SK-N-SH treated with all-trans-retinoic acid at 6 μM for 48 hours (cell line): ENCODE measurements around the gene IL1RN.
"Not testable (repeated sequence)": the region's sequence is repeated elsewhere in the genome, so short reads cannot be mapped to it uniquely, and the experiment has no call there.

Source experiments
- ATAC-seq: fragments of 200-7000 bp; cut with Tn5 transposase; 3 replicates; pipeline ENCODE4 v1.9.1; 2020; ENCODE audit warnings: mild to moderate bottlenecking, moderate library complexity
- ARNTL ChIP-seq: fragments of 450-650 bp; formaldehyde crosslinking; IDR thresholded peaks from 2 replicates; pipeline ENCODE4 v1.5.0; 2020; ENCODE audit warnings: low read depth, mild to moderate bottlenecking, moderate library complexity, borderline replicate concordance
- BACH2 ChIP-seq: fragments of 250-450 bp; sonication (Bioruptor Pico); IDR thresholded peaks from 2 replicates; pipeline ENCODE4 v1.9.0; 2021; ENCODE audit warnings: mild to moderate bottlenecking, borderline replicate concordance
- CSDC2 ChIP-seq: fragments of 250-450 bp; sonication (Bioruptor Pico); IDR thresholded peaks from 2 replicates; pipeline ENCODE4 v1.5.0; 2020; ENCODE audit warnings: mild to moderate bottlenecking, moderate library complexity
- ESRRG ChIP-seq: fragments of 250-450 bp; sonication (Bioruptor Pico); IDR thresholded peaks from 2 replicates; pipeline ENCODE4 v1.6.1; 2021; ENCODE audit warnings: mild to moderate bottlenecking
- ISL1 ChIP-seq: fragments of 250-450 bp; sonication (Bioruptor Pico); IDR thresholded peaks from 2 replicates; pipeline ENCODE4 v2.1.2; 2022; ENCODE audit warnings: mild to moderate bottlenecking, moderate library complexity
- OSR1 ChIP-seq: fragments of 250-450 bp; sonication (Bioruptor Pico); IDR thresholded peaks from 2 replicates; pipeline ENCODE4 v1.8.0; 2022; ENCODE audit warnings: moderate library complexity, mild to moderate bottlenecking, inconsistent platforms
- SNAI2 ChIP-seq: fragments of 250-450 bp; sonication (Bioruptor Pico); IDR thresholded peaks from 2 replicates; pipeline ENCODE4 v1.5.0; 2020; ENCODE audit warnings: mild to moderate bottlenecking, moderate library complexity
- TCF4 ChIP-seq: fragments of 250-450 bp; sonication (Bioruptor Pico); IDR thresholded peaks from 2 replicates; pipeline ENCODE4 v1.8.0; 2021; ENCODE audit warnings: mild to moderate bottlenecking, moderate library complexity, borderline replicate concordance
- TOX ChIP-seq: fragments of 250-450 bp; sonication (Bioruptor Pico); IDR thresholded peaks from 2 replicates; pipeline ENCODE4 v1.8.0; 2021; ENCODE audit warnings: mild to moderate bottlenecking, moderate library complexity, borderline replicate concordance
- ZC3H10 ChIP-seq: fragments of 250-450 bp; sonication (Bioruptor Pico); IDR thresholded peaks from 2 replicates; pipeline ENCODE4 v1.5.1; 2021; ENCODE audit warnings: mild to moderate bottlenecking, moderate library complexity
- ZFP3 ChIP-seq: fragments of 250-450 bp; sonication (Bioruptor Pico); IDR thresholded peaks from 2 replicates; pipeline ENCODE4 v1.5.0; 2020; ENCODE audit warnings: mild to moderate bottlenecking, moderate library complexity
- ZFP30 ChIP-seq: fragments of 450-650 bp; formaldehyde crosslinking; IDR thresholded peaks from 2 replicates; pipeline ENCODE4 v1.5.0; 2022; ENCODE audit warnings: mild to moderate bottlenecking, moderate library complexity
- ZNF565 ChIP-seq: fragments of 450-650 bp; formaldehyde crosslinking; conservative IDR thresholded peaks from 2 replicates; pipeline ENCODE4 v1.5.0; 2020; ENCODE audit warnings: low read depth, mild to moderate bottlenecking, moderate library complexity
- ZNF70 ChIP-seq: fragments of 450-650 bp; formaldehyde crosslinking; IDR thresholded peaks from 2 replicates; pipeline ENCODE4 v1.5.0; 2020; ENCODE audit warnings: mild to moderate bottlenecking, moderate library complexity
- ZNF8 ChIP-seq: fragments of 450-650 bp; formaldehyde crosslinking; IDR thresholded peaks from 2 replicates; pipeline ENCODE4 v1.5.0; 2020; ENCODE audit warnings: mild to moderate bottlenecking, moderate library complexity
- TF ChIP-seq, protein P1 (sequence below): fragments of 250-450 bp; sonication (Bioruptor Pico); IDR thresholded peaks from 2 replicates; pipeline ENCODE4 v1.8.0; 2021; ENCODE audit warnings: low read depth, mild to moderate bottlenecking, moderate library complexity, borderline replicate concordance
- TF ChIP-seq, protein P2 (sequence below): fragments of 250-450 bp; sonication (Bioruptor Pico); IDR thresholded peaks from 2 replicates; pipeline ENCODE4 v1.5.0; 2020; ENCODE audit warnings: mild to moderate bottlenecking, moderate library complexity
- TF ChIP-seq, protein P3 (sequence below): fragments of 250-450 bp; sonication (Bioruptor Pico); IDR thresholded peaks from 2 replicates; pipeline ENCODE4 v1.8.0; 2020; ENCODE audit warnings: mild to moderate bottlenecking, moderate library complexity, borderline replicate concordance

IL1RN gene

DNA sequence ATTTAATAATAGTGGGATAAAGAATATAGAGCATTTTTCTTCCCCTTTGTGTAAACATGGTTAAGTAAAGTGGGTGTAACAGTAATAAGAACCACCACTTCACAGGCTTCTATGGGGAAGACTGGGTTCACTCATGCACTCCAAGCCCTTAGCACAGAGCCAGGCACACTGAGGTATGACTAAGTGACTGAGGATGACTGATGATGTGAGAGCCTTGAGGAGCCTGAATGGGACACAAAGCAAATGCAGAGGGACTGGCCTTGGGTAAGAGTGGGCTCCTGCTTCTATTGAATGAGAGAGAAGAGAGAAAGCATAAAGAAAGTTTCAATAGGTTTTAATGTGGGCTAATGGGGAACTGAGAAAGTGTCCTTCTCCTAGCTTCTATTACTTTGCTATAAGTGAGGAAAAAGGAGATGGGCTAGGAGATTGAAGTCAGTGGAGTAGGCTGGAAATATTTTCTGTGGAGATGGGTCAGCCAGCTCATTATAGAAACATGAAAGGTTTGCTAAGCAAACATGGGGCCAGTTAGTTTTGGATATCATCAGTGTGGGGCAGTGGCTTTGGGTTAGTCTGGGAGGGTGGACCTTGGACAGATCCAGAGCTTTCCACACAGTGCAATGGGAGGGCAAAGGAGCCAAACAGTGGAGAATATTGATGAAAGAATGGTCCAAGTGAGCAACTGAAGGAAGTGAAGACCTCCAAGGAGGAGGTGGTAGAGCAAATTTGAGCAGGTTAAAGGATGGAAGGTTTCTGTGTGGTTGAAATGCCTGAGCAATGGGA is 39.0 kb upstream of the IL1RN start:
- ATAC-seq = no peak
- TF ChIP-seq ISL1 (no peak), TOX (CRISPR knock-in tag) (no peak), BACH2 (no peak), ZNF70 (CRISPR knock-in tag) (no peak), ARNTL (CRISPR knock-in tag) (no peak), CSDC2 (CRISPR knock-in tag) (no peak), ZNF8 (CRISPR knock-in tag) (no peak)

DNA sequence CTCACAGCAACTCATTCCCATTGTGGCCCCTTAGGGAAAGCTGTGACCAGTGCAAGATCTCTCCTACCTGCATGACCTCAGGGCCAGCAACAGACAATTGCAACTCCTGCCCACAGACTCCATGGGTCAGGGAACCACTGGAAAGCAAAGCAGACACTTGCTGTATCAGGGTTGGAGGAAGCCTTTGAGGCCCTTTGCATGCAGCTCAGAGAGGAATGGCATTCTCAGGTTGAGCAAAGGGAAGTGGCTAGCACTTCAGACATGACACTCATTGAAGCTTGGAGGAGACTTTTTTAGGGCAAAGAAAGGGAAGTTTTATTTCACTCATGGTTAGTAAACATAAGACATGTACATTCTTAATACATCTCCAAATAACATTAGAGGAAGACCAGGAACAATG is 37.5 kb upstream of the IL1RN start:
- ATAC-seq = no peak
- TF ChIP-seq ZNF565 (CRISPR knock-in tag) (no peak), OSR1 (CRISPR knock-in tag) (no peak), ZNF70 (CRISPR knock-in tag) (no peak), ISL1 (no peak), TOX (CRISPR knock-in tag) (no peak)

DNA sequence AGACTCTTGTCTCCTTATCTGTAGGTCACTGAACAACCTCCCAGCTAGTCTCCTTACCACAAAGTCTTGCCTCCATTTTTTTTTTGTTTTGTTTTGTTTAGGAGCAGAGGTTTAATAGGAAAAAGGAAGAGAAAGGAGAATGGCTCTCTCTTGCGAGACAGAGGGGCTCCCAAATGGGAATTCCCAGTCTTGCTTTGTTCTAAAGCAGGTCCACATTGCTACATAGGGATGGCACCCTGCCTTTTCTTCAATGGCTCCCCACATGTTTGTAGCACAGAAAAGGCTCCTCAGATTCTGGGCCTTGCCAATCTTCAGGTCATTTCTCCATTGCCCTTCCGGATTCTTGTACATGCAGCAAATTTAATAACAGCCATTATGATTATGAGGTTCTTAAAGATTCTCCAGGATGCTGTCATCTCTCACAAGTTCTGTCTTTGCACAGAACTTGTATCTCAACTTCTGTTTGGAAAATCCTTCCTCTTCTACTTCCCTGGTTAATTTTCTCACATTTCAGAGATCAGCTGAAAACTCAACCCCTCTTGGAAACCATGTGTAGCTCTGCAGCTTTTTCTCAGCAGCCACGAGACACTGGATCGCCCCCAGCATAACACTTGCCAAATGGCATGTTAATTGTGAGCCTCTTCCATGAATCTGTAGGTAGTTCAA is 36.0 kb upstream of the IL1RN start:
- TF ChIP-seq, protein P1, sequence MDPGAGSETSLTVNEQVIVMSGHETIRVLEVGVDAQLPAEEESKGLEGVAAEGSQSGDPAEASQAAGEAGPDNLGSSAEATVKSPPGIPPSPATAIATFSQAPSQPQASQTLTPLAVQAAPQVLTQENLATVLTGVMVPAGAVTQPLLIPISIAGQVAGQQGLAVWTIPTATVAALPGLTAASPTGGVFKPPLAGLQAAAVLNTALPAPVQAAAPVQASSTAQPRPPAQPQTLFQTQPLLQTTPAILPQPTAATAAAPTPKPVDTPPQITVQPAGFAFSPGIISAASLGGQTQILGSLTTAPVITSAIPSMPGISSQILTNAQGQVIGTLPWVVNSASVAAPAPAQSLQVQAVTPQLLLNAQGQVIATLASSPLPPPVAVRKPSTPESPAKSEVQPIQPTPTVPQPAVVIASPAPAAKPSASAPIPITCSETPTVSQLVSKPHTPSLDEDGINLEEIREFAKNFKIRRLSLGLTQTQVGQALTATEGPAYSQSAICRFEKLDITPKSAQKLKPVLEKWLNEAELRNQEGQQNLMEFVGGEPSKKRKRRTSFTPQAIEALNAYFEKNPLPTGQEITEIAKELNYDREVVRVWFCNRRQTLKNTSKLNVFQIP (CRISPR knock-in tag) = no peak
- no peak for TF ChIP-seq TOX (CRISPR knock-in tag)
- TF ChIP-seq, all 23 proteins: peak for 0
- ATAC-seq = no peak

DNA sequence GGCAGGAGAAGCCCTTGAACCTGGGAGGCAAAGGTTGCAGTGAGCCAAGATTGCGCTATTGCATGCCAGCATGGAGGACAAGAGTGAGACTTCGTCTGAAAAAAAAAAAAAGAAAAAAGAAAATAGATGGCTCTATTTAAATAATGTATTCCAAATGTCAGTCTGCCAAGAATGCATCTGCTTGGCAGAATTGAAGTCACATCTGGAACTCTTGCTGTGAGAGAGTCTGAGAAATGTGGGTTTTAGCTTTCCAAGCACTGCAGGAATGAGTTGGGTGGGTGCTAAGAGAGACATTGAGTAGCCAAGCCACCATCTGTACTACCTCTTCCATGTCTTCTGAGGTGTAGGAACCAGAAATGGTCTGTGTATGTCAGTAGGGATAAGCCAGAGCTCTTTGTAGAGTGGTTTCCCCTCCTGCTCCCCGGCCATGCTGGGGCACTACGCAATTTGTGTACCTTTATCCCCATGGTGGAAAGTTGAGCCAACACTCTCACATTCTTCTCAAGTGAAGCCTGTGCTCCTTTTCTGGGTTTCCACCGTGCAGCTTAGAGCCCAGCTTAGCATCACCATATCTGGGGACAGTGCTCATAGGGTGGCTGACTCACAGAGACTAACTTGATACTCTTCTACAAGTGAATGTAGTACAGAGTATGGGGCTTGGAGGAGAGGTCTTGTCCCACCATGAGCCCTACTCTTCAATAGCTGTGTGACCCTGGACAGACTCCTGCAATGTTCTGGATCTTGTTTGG is 34.4 kb upstream of the IL1RN start:
- TF ChIP-seq ISL1 = no peak
- TF ChIP-seq ZC3H10 (CRISPR knock-in tag) = no peak
- TF ChIP-seq OSR1 (CRISPR knock-in tag) = no peak
- TF ChIP-seq ZNF565 (CRISPR knock-in tag) = no peak
- no peak for TF ChIP-seq ESRRG (CRISPR knock-in tag)
- TF ChIP-seq ZFP3 (CRISPR knock-in tag) = no peak
- TF ChIP-seq, protein P2, sequence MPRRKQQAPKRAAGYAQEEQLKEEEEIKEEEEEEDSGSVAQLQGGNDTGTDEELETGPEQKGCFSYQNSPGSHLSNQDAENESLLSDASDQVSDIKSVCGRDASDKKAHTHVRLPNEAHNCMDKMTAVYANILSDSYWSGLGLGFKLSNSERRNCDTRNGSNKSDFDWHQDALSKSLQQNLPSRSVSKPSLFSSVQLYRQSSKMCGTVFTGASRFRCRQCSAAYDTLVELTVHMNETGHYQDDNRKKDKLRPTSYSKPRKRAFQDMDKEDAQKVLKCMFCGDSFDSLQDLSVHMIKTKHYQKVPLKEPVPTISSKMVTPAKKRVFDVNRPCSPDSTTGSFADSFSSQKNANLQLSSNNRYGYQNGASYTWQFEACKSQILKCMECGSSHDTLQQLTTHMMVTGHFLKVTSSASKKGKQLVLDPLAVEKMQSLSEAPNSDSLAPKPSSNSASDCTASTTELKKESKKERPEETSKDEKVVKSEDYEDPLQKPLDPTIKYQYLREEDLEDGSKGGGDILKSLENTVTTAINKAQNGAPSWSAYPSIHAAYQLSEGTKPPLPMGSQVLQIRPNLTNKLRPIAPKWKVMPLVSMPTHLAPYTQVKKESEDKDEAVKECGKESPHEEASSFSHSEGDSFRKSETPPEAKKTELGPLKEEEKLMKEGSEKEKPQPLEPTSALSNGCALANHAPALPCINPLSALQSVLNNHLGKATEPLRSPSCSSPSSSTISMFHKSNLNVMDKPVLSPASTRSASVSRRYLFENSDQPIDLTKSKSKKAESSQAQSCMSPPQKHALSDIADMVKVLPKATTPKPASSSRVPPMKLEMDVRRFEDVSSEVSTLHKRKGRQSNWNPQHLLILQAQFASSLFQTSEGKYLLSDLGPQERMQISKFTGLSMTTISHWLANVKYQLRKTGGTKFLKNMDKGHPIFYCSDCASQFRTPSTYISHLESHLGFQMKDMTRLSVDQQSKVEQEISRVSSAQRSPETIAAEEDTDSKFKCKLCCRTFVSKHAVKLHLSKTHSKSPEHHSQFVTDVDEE (CRISPR knock-in tag) = no peak
- TF ChIP-seq BACH2 = no peak
- no peak for TF ChIP-seq TCF4 (CRISPR knock-in tag)
- TF ChIP-seq ARNTL (CRISPR knock-in tag) = no peak
- TF ChIP-seq SNAI2 (CRISPR knock-in tag) = no peak
- TF ChIP-seq ZNF8 (CRISPR knock-in tag) = no peak
- TF ChIP-seq, protein P3, sequence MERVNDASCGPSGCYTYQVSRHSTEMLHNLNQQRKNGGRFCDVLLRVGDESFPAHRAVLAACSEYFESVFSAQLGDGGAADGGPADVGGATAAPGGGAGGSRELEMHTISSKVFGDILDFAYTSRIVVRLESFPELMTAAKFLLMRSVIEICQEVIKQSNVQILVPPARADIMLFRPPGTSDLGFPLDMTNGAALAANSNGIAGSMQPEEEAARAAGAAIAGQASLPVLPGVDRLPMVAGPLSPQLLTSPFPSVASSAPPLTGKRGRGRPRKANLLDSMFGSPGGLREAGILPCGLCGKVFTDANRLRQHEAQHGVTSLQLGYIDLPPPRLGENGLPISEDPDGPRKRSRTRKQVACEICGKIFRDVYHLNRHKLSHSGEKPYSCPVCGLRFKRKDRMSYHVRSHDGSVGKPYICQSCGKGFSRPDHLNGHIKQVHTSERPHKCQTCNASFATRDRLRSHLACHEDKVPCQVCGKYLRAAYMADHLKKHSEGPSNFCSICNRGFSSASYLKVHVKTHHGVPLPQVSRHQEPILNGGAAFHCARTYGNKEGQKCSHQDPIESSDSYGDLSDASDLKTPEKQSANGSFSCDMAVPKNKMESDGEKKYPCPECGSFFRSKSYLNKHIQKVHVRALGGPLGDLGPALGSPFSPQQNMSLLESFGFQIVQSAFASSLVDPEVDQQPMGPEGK (CRISPR knock-in tag) = no peak
- TF ChIP-seq ZFP30 (CRISPR knock-in tag) = no peak
- ATAC-seq = no peak

DNA sequence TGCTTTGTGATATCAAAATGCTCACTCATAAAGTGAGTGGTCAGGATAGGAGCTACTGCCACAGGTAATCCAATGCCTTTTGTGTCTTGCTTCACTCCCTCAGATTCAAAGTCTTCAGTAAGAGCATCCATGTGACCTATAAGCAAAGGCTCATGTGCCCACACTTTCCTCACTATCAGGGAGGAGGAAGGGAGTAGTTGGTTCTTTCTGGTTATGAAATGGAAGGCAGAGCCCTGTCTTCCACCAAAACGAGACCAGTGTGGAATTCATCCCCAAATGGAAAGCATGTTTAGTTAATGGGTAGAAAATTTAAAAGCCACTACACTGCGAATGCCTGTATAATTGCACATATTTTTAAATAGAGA is 33.8 kb upstream of the IL1RN start:
- no peak for TF ChIP-seq ZNF8 (CRISPR knock-in tag)
- TF ChIP-seq ZFP3 (CRISPR knock-in tag) = no peak
- no peak for TF ChIP-seq OSR1 (CRISPR knock-in tag)
- TF ChIP-seq, protein P1 (CRISPR knock-in tag) = no peak
- no peak for TF ChIP-seq ZNF70 (CRISPR knock-in tag)
- TF ChIP-seq ZC3H10 (CRISPR knock-in tag) = no peak
- TF ChIP-seq BACH2 = no peak
- TF ChIP-seq TCF4 (CRISPR knock-in tag) = no peak
- no peak for ATAC-seq

DNA sequence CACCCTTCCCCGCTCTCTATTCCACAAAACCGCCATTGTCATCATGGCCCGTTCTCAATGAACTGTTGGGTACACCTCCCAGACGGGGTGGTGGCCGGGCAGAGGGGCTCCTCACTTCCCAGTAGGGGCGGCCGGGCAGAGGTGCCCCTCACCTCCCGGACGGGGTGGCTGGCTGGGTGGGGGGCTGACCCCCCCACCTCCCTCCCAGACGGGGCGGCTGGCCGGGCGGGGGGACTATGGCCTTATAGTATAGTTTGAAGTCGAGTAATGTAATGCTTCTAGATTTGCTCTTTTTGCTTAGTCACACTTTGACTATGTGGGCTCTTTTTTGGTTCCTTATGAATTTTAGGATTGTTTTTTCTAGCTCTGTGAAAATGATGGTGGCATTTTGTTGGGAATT is 31.1 kb upstream of the IL1RN start:
- not testable (repeated sequence) for ATAC-seq

DNA sequence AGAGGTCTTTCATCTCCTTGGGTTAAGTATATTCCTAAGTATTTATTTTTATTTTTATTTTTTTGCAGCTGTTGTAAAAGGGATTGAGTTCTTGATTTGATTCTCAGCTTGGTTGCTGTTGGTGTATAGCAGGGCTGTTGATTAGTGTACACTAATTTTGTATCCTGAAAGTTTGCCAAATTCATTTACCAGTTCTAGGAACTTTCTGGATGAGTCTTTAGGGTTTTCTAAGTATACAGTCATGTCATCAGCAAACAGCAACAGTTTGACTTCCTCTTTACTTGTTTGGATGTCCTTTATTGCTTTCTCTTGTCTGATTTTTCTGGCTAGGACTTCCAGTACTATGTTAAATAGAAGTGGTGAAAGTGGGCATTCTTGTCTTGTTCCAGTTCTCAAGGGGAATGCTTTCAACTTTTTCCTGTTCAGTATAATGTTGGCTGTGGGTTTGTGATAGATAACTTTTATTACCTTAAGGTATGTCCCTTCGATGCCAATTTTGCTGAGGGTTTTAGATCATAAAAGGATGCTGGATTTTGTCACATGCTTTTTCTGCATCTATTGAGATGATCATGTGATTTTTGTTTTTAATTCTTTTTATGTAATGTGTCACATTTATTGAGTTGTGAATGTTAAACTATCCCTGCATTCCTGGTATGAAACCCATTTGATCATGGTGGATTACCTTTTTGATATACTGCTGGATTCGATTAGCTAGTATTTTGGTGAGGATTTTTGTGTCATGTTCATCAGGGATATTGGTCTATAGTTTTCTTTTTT is 30.4 kb upstream of the IL1RN start:
- ATAC-seq = not testable (repeated sequence)
